AG09309 (cell line): Measurements from ENCODE around the gene C1QTNF9.

Experiments
- DNase-seq: peaks from one replicate; pipeline ENCODE4 v3.0.0-alpha.2; 2010; ENCODE audit warnings: low read depth
- H3K4me3 ChIP-seq: 2 replicates; pipeline ENCODE4 v1.5.1; 2011; ENCODE audit warnings: mild to moderate bottlenecking, low read depth, low read length, moderate library complexity; ENCODE audit not compliant: control insufficient read depth
- TF ChIP-seq, protein P1 (sequence below): IDR thresholded peaks from 2 replicates; pipeline ENCODE4 v1.5.1; 2011; ENCODE audit warnings: mild to moderate bottlenecking, low read depth, low read length, inconsistent platforms; ENCODE audit not compliant: insufficient read depth, control insufficient read depth; ENCODE audit errors: missing control alignments

C1QTNF9 gene

DNA sequence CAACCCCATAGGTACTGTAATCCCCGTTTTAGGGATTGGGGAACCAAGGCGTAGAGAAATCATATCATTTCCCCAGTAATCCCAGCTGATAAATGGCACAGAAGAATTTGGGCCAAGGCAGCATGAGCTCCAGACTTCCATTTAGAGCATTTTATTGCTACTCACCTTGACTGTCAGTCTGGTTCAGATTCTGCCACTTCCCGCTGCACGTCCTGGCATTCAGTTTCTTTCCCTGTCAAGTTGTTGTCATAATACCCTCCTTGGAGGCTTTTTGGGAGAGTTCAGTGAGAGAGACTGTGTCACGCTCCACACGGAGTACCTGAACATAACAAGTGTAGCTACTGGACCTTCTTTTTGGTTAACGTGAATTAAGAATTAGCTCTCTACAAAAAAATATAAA lies 7.5 kb upstream of the C1QTNF9 start:
- no peak overlapping the region for H3K4me3 ChIP-seq
- no peak for DNase-seq
- TF ChIP-seq, protein P1, sequence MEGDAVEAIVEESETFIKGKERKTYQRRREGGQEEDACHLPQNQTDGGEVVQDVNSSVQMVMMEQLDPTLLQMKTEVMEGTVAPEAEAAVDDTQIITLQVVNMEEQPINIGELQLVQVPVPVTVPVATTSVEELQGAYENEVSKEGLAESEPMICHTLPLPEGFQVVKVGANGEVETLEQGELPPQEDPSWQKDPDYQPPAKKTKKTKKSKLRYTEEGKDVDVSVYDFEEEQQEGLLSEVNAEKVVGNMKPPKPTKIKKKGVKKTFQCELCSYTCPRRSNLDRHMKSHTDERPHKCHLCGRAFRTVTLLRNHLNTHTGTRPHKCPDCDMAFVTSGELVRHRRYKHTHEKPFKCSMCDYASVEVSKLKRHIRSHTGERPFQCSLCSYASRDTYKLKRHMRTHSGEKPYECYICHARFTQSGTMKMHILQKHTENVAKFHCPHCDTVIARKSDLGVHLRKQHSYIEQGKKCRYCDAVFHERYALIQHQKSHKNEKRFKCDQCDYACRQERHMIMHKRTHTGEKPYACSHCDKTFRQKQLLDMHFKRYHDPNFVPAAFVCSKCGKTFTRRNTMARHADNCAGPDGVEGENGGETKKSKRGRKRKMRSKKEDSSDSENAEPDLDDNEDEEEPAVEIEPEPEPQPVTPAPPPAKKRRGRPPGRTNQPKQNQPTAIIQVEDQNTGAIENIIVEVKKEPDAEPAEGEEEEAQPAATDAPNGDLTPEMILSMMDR: no peak

DNA sequence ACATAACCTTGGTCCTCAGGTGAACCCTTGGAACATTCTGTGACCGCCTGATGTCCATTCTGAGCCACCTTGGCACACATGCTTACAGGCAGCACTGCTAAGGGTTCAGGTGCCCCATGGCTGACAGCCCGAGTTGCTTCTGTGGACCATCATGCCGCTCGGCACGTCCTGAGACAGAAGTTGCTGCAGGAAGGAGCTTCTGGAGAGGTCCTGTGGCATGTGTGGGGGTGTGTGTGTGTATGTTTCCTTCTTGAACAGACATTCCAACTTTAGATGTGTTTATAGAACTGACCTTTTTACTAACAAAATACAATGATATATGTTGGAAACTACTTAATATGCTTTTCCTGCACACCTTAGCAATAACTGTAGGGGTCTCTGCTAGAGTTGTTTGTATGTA lies 4.8 kb upstream of the C1QTNF9 start:
- TF ChIP-seq, protein P1: no peak
- no peak for DNase-seq
- H3K4me3 ChIP-seq: no peak overlapping the region

DNA sequence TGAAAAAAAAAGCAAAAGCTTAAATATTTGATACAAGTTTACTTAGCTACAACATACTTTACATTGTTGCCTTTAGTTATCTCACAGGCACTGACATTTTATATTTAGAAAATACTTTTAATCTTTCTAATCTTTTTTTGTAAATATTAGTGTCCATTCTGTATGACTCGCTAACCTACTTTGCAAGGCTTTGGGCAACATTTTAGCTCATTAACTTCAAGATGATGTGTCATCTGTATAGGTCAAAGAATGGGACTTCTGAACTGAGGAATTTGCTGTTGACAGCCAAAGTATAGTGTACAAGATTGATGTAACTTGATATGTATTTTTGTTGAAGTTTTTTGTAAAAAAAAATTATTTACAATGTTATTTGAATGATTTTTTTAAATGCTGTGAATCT lies 2.7 kb upstream of the C1QTNF9 start:
- TF ChIP-seq, protein P1: no peak
- peak; percentile 31 for DNase-seq
- H3K4me3 ChIP-seq: no peak overlapping the region

DNA sequence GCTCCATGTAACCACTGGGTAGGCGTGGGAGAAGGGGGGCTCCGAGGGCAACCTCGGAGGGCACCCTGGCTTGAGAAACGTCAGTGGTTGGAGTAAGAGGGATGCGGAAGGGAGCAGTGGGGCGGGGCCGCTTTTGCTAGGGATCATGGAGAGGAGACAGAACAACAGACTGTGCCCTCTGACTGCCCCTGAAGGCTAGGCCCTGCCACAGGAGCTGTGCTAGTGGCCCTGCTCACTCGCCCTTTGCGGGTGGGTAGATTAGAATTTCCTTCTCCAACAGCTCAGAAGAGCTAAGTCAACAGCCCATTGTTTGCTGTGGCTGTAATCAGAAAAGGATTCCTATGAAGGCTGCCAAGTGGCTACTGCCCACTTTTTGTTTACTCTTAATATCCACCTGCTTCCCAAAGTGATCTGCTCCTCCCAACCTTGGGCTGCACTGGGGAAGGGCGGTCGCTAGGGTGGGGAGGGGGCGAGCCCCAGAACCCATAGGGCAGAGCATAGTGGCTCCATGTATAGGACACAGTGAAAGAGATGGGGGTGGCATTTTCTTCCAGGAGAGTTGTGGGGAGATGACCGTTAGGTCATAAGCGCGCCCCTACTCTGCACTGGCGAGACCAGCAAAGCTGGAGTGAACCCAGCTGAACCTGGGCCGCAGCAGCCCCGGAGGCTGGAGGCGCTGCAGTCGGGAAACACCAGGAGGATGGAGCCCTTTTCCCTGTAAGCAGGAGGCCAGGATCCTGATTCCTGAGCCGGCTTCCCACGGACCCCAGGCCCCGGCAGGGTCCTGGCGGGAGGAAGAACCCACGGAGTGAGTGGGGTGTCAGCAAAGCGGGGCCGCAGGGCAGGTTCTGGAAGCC lies 1.9 kb upstream of the C1QTNF9 start:
- no peak for DNase-seq
- TF ChIP-seq, protein P1: no peak
- no peak overlapping the region for H3K4me3 ChIP-seq

DNA sequence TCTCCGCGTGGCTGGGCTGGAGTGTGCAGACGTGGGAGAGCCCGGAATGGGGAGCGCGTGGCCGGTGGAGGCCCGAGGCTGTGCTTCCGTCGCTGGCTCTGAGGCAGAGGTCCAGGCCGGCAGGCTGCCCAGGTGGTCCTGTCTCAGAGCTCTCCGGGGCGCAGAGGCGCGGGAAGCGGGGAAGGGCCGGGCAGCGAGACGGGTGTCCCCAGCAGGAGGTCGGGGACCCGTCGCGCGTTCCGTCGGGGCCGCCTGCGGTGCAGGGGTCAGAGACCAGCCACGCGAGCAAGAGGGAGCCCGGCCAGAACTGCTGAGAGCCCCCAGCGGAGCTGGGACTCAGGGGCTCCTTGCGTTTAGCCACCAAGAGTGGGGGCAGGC lies 1.3 kb upstream of the C1QTNF9 start:
- TF ChIP-seq, protein P1: no peak
- no peak for DNase-seq
- H3K4me3 ChIP-seq: no peak overlapping the region

DNA sequence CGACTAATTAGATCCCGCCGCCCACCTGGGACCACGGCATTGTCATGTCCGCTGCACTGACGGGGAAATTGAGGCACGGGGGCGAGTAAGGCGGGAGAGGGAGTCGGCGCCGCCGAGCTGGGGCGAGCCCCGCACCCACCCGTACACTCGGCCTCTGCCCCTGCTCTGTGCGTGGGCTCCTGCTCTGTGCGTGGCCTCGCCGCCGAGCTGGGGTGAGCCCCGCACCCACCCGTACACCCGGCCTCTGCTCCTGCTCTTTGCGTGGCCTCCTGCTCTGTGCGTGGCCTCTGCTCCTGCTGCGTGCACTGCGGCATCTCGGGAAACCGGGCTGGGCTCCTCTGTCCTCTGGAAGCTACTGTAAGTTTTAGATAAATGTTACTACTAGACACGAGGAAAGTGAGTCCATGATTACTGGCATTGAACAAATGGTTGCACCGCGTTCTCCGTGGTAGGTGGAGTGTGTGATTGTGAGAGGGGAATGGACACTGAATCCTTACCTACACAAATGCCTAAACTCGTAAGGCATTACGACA lies 826 bp upstream of the C1QTNF9 start:
- no peak for DNase-seq
- no peak overlapping the region for H3K4me3 ChIP-seq
- TF ChIP-seq, protein P1: no peak
